ENCODE measurements around the gene WDR70.

GRCh38 chr5:37511646-37512045 is 132.5 kb downstream of the WDR70 start:
- no peak for TF ChIP-seq CTCF (conservative IDR thresholded peaks at IDR 0.05)
- TF ChIP-seq ZFX (IDR thresholded peaks at IDR 0.05) = no peak

Measured in C4-2B (cell line).